GM23338 (cell line): ENCODE results near the gene C2orf42. TPM values are rescaled to one million over a fixed set of nuclear protein-coding genes. Genes with fewer than 3 reads are reported as not detected.

Experiments
- ATAC-seq: fragments of 200-7000 bp; cut with Tn5 transposase; 3 replicates; pipeline ENCODE4 v1.9.1; 2020
- DNase-seq: peaks from one replicate; pipeline ENCODE4 v3.0.0-alpha.2; 2015; ENCODE audit warnings: low spot score
- H2AFZ ChIP-seq: fragments of 200-600 bp; sonication (generic); 2 replicates; pipeline ENCODE4 v1.8.0; 2016; ENCODE audit warnings: antibody characterized with exemption, mild to moderate bottlenecking, moderate library complexity
- H3F3A ChIP-seq: fragments of 200-600 bp; sonication (generic); replicated peaks from 2 replicates; pipeline ENCODE4 v1.8.0; 2017; ENCODE audit warnings: antibody characterized with exemption, mixed run types, low read depth
- H3K27ac ChIP-seq: fragments of 200-600 bp; sonication (generic); 2 replicates; pipeline ENCODE4 v1.6.1; 2016; ENCODE audit warnings: low read depth
- H3K27me3 ChIP-seq: fragments of 200-600 bp; sonication (generic); 2 replicates; pipeline ENCODE4 v1.8.0; 2016; ENCODE audit warnings: mild to moderate bottlenecking, mixed run types, moderate library complexity; ENCODE audit not compliant: insufficient read depth
- H3K36me3 ChIP-seq: fragments of 200-600 bp; sonication (generic); 2 replicates; pipeline ENCODE4 v1.8.0; 2016; ENCODE audit warnings: mild to moderate bottlenecking; ENCODE audit not compliant: insufficient read depth
- H3K4me1 ChIP-seq: fragments of 200-600 bp; sonication (generic); 2 replicates; pipeline ENCODE4 v1.8.0; 2016; ENCODE audit warnings: mild to moderate bottlenecking, moderate library complexity; ENCODE audit not compliant: insufficient read depth
- H3K4me2 ChIP-seq: fragments of 200-600 bp; sonication (generic); 2 replicates; pipeline ENCODE4 v1.7.1; 2017; ENCODE audit warnings: mixed run types
- H3K4me3 ChIP-seq: fragments of 200-600 bp; sonication (generic); 2 replicates; pipeline ENCODE4 v1.6.1; 2016; ENCODE audit warnings: mixed run types
- H3K79me2 ChIP-seq: fragments of 200-600 bp; sonication (generic); replicated peaks from 2 replicates; pipeline ENCODE4 v1.8.0; 2017; ENCODE audit warnings: mild to moderate bottlenecking; ENCODE audit not compliant: insufficient read depth
- H3K9me2 ChIP-seq: fragments of 200-600 bp; sonication (generic); 2 replicates; pipeline ENCODE4 v1.8.0; 2017; ENCODE audit not compliant: insufficient read depth
- H4K20me1 ChIP-seq: fragments of 200-600 bp; sonication (generic); replicated peaks from 2 replicates; pipeline ENCODE4 v1.8.0; 2017; ENCODE audit warnings: mild to moderate bottlenecking; ENCODE audit not compliant: insufficient read depth
- H3K27ac Mint-ChIP-seq: 2 replicates; pipeline ENCODE4 v1.8.0; 2020; ENCODE audit warnings: inconsistent platforms, mild to moderate bottlenecking, moderate library complexity, mixed read lengths
- H3K27me3 Mint-ChIP-seq: 3 replicates; pipeline ENCODE4 v1.8.0; 2022; ENCODE audit warnings: low read depth, mild to moderate bottlenecking, moderate library complexity, mixed read lengths, inconsistent platforms; ENCODE audit not compliant: insufficient read depth, poor library complexity
- H3K36me3 Mint-ChIP-seq: 3 replicates; pipeline ENCODE4 v1.8.0; 2021; ENCODE audit warnings: low read depth, mild to moderate bottlenecking, inconsistent platforms, moderate library complexity, mixed read lengths
- H3K4me1 Mint-ChIP-seq: 3 replicates; pipeline ENCODE4 v1.8.0; 2020; ENCODE audit warnings: mild to moderate bottlenecking, inconsistent platforms, mixed read lengths
- H3K4me3 Mint-ChIP-seq: 3 replicates; pipeline ENCODE4 v1.8.0; 2021; ENCODE audit warnings: moderate library complexity, mild to moderate bottlenecking, inconsistent platforms, mixed read lengths
- H3K9me3 Mint-ChIP-seq: 3 replicates; pipeline ENCODE4 v1.8.0; 2020; ENCODE audit warnings: moderate library complexity, mild to moderate bottlenecking, inconsistent platforms, mixed read lengths
- CREB1 ChIP-seq: fragments of 250-450 bp; sonication (Bioruptor Pico); IDR thresholded peaks from 2 replicates; pipeline ENCODE4 v1.5.0; 2020; ENCODE audit warnings: low read depth, mild to moderate bottlenecking, moderate library complexity
- ETS1 ChIP-seq: IDR thresholded peaks from 2 replicates; pipeline ENCODE4 v1.6.1; 2016; ENCODE audit warnings: antibody characterized with exemption
- EZH2 ChIP-seq: fragments of 200-600 bp; sonication (generic); IDR thresholded peaks from one replicate; pipeline ENCODE4 v1.8.0; 2017; ENCODE audit warnings: antibody characterized with exemption, mild to moderate bottlenecking, low read depth; ENCODE audit not compliant: unreplicated experiment
- EZH2phosphoT487 ChIP-seq: fragments of 200-600 bp; sonication (generic); IDR thresholded peaks from one replicate; pipeline ENCODE4 v1.8.1; 2018; ENCODE audit warnings: antibody characterized with exemption; ENCODE audit not compliant: unreplicated experiment
- NANOG ChIP-seq: IDR thresholded peaks from 2 replicates; pipeline ENCODE4 v1.6.1; 2016; ENCODE audit warnings: antibody characterized with exemption, borderline replicate concordance
- POLR2AphosphoS5 ChIP-seq: IDR thresholded peaks from 2 replicates; pipeline ENCODE4 v1.6.1; 2016; ENCODE audit warnings: antibody characterized with exemption, low read depth
- STAT1 ChIP-seq: IDR thresholded peaks from one replicate; pipeline ENCODE4 v1.6.1; 2016; ENCODE audit warnings: antibody characterized with exemption; ENCODE audit not compliant: unreplicated experiment
- ZNF331 ChIP-seq: fragments of 250-450 bp; sonication (Bioruptor Pico); IDR thresholded peaks from 2 replicates; pipeline ENCODE4 v1.5.0; 2020; ENCODE audit warnings: low read depth, mild to moderate bottlenecking, moderate library complexity
- polyA plus RNA-seq: library from polyadenylated mRNA; unstranded; fragments of >200 nt; fragmentation: Nextera tagmentation; extraction: Ambion mirVana; gene quantifications from 2 replicates; pipeline ENCODE4 v1.2.1, GENCODE V29; 2016
- total RNA-seq: library from RNA; depleted of rRNA; stranded (reverse); fragments of >200 nt; shearing (Covaris generic); gene quantifications from 2 replicates; pipeline ENCODE4 v1.2.3, GENCODE V29; 2014
- TF ChIP-seq, protein P1 (sequence below), 2 experiments: fragments of 200-600 bp in 1 of 2; sonication (generic) in 1 of 2; conservative IDR thresholded peaks; 2 replicates each; pipeline versions ENCODE4 v1.5.1 to v1.6.1; 2016 to 2017; ENCODE audit warnings: antibody characterized with exemption in 2 of 2, low read depth in 2 of 2, mild to moderate bottlenecking in 2 of 2, moderate library complexity in 1 of 2
- TF ChIP-seq, protein P2 (sequence below): IDR thresholded peaks from one replicate; pipeline ENCODE4 v1.6.1; 2018; ENCODE audit warnings: antibody characterized with exemption; ENCODE audit not compliant: unreplicated experiment

The C2orf42 gene
- total and polyA plus RNA-seq, 2 experiments from 2014 or later = 4.3 to 6.9 TPM

DNA sequence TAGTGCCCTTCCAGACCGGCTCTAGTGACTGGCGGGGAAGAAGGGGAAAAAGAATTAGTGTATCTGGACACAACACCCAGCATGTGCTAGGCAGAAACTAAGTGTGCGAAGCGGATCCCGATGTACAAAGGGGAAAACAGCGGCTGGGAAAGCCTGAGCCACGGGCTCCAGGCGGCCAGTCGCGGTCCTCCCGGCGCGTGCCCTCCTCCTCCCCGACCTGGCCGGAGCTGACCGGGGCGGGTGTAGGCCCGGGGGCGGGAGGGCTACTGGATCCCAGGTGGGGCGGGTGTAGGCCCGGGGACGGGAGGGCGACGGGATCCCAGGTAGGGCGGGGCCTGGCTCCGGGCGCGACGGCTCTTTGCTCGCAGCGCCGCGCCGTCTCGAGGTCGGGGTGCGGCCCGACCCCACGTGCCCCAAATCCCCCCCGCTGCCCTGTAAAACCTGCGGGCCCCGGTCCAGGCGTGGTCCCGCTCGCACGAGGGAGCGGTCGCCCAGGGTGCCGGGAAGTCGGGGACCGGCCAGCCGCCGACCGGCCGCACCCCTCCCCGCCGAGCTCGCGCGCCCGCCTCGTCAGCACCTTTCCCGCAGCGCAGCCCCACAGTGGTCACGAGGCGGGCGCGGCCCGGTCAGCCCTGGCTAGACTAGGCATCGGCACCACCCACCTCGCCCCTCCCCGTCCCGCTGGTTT lies 48.8 kb downstream of the C2orf42 start:
- H4K20me1 ChIP-seq = no peaks in the 10 kb centered on the region
- peak overlapping the region; percentile 78 for H3K4me3 ChIP-seq
- H3K27ac Mint-ChIP-seq = peak overlapping the region; percentile 100
- TF ChIP-seq, protein P1, sequence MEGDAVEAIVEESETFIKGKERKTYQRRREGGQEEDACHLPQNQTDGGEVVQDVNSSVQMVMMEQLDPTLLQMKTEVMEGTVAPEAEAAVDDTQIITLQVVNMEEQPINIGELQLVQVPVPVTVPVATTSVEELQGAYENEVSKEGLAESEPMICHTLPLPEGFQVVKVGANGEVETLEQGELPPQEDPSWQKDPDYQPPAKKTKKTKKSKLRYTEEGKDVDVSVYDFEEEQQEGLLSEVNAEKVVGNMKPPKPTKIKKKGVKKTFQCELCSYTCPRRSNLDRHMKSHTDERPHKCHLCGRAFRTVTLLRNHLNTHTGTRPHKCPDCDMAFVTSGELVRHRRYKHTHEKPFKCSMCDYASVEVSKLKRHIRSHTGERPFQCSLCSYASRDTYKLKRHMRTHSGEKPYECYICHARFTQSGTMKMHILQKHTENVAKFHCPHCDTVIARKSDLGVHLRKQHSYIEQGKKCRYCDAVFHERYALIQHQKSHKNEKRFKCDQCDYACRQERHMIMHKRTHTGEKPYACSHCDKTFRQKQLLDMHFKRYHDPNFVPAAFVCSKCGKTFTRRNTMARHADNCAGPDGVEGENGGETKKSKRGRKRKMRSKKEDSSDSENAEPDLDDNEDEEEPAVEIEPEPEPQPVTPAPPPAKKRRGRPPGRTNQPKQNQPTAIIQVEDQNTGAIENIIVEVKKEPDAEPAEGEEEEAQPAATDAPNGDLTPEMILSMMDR (conservative IDR thresholded peaks at IDR 0.05; ENCODE audit: low read depth in 2 of 2) = no peak
- no peak for TF ChIP-seq STAT1
- 0 out of 2 replicates have a peak, but pooled peaks have one; percentile 1 for TF ChIP-seq POLR2AphosphoS5
- TF ChIP-seq CREB1 (CRISPR knock-in tag) = no peak
- TF ChIP-seq EZH2phosphoT487 = no peak
- H2AFZ ChIP-seq = no peak overlapping the region
- peaks cover 40% of the 10 kb centered on the region for H3K4me1 Mint-ChIP-seq
- H3K36me3 ChIP-seq = no peaks in the 10 kb centered on the region
- peak; percentile 65 for ATAC-seq
- DNase-seq = peak; percentile 78
- H3K4me1 ChIP-seq = peaks cover 30% of the 10 kb centered on the region
- H3K36me3 Mint-ChIP-seq = no peaks in the 10 kb centered on the region; the same call in 2 of the 3 replicates
- peak overlapping the region; percentile 82 for H3K4me3 Mint-ChIP-seq
- H3K27me3 ChIP-seq = no peaks in the 10 kb centered on the region
- H3K4me2 ChIP-seq = peak overlapping the region; percentile 97
- peaks cover 30% of the 10 kb centered on the region for H3F3A ChIP-seq
- H3K79me2 ChIP-seq = no peaks in the 10 kb centered on the region
- H3K27me3 Mint-ChIP-seq = peaks cover 24% of the 10 kb centered on the region
- H3K27ac ChIP-seq = peak overlapping the region; percentile 100
- no peaks in the 10 kb centered on the region for H3K9me2 ChIP-seq
- no peaks in the 10 kb centered on the region; the same call in 2 of the 3 replicates for H3K9me3 Mint-ChIP-seq

- Histone ChIP-seq H2AFZ (no peak overlapping the region), H3F3A (peaks cover 30% of the 10 kb centered on the region), H3K79me2 (no peaks in the 10 kb centered on the region), H3K9me2 (no peaks in the 10 kb centered on the region), H3K27ac (peak overlapping the region; percentile 100), H3K4me1 (peaks cover 30% of the 10 kb centered on the region), H3K4me3 (peak overlapping the region; percentile 78), H3K4me2 (peak overlapping the region; percentile 97), H3K27me3 (no peaks in the 10 kb centered on the region), H4K20me1 (no peaks in the 10 kb centered on the region), H3K36me3 (no peaks in the 10 kb centered on the region)
- peaks cover 40% of the 10 kb centered on the region for H3K4me1 Mint-ChIP-seq
- peak overlapping the region; percentile 100 for H3K27ac Mint-ChIP-seq
- no peaks in the 10 kb centered on the region; the same call in 2 of the 3 replicates for H3K36me3 Mint-ChIP-seq
- DNase-seq (peak; percentile 99), ATAC-seq (peak; percentile 75)
- peaks cover 24% of the 10 kb centered on the region for H3K27me3 Mint-ChIP-seq
- H3K9me3 Mint-ChIP-seq = no peaks in the 10 kb centered on the region; the same call in 2 of the 3 replicates
- H3K4me3 Mint-ChIP-seq = peak overlapping the region; percentile 82
- TF ChIP-seq EZH2 (no peak), POLR2AphosphoS5 (0 out of 2 replicates have a peak, but pooled peaks have one; percentile 41), CREB1 (CRISPR knock-in tag) (peak; percentile 74), NANOG (0 out of 2 replicates have a peak, but pooled peaks have one; percentile 57), STAT1 (no peak), ETS1 (no peak), ZNF331 (CRISPR knock-in tag) (no peak)
- TF ChIP-seq, protein P2, sequence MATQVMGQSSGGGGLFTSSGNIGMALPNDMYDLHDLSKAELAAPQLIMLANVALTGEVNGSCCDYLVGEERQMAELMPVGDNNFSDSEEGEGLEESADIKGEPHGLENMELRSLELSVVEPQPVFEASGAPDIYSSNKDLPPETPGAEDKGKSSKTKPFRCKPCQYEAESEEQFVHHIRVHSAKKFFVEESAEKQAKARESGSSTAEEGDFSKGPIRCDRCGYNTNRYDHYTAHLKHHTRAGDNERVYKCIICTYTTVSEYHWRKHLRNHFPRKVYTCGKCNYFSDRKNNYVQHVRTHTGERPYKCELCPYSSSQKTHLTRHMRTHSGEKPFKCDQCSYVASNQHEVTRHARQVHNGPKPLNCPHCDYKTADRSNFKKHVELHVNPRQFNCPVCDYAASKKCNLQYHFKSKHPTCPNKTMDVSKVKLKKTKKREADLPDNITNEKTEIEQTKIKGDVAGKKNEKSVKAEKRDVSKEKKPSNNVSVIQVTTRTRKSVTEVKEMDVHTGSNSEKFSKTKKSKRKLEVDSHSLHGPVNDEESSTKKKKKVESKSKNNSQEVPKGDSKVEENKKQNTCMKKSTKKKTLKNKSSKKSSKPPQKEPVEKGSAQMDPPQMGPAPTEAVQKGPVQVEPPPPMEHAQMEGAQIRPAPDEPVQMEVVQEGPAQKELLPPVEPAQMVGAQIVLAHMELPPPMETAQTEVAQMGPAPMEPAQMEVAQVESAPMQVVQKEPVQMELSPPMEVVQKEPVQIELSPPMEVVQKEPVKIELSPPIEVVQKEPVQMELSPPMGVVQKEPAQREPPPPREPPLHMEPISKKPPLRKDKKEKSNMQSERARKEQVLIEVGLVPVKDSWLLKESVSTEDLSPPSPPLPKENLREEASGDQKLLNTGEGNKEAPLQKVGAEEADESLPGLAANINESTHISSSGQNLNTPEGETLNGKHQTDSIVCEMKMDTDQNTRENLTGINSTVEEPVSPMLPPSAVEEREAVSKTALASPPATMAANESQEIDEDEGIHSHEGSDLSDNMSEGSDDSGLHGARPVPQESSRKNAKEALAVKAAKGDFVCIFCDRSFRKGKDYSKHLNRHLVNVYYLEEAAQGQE = no peak
- TF ChIP-seq, protein P1 (conservative IDR thresholded peaks at IDR 0.05; ENCODE audit: low read depth in 2 of 2) = peak in 1 of 2 experiments; percentile 46; a peak in 2 of 4 replicates
Observed at GRCh38 chr2:70141212-70141901, 49.5 kb downstream of the C2orf42 start.
